ENCODE measurements around the gene YAE1.

The YAE1 gene

GRCh38 chr7:39609113-39609934 lies 43.1 kb downstream of the YAE1 start:
- DNase-seq = no peak

- DNase-seq = no peak
Observed at GRCh38 chr7:39609935-39610263, 43.7 kb downstream of the YAE1 start.

GRCh38 chr7:39613577-39613976 lies 47.4 kb downstream of the YAE1 start:
- DNase-seq = no peak

GRCh38 chr7:39614299-39614698 lies 48.1 kb downstream of the YAE1 start:
- no peak for DNase-seq

- DNase-seq = no peak
Observed at GRCh38 chr7:39615350-39615975, 49.3 kb downstream of the YAE1 start.

- DNase-seq = no peak
Observed at GRCh38 chr7:39616138-39616537, 49.9 kb downstream of the YAE1 start.

GRCh38 chr7:39617005-39617404 lies 50.8 kb downstream of the YAE1 start:
- no peak for DNase-seq

GRCh38 chr7:39618868-39619267 lies 52.7 kb downstream of the YAE1 start:
- DNase-seq = no peak

- no peak for DNase-seq
Observed at GRCh38 chr7:39620486-39620885, 54.3 kb downstream of the YAE1 start.

- no peak for DNase-seq
Observed at GRCh38 chr7:39621261-39621660, 55.1 kb downstream of the YAE1 start.

GRCh38 chr7:39621784-39622411 lies 55.7 kb downstream of the YAE1 start:
- DNase-seq = peak; percentile 85 to 86

All from AML-193 (cell line).